NT2/D1 (cell line): ENCODE results near the gene TCN1.

ENCODE experiments used
- YY1 ChIP-seq: IDR thresholded peaks from 2 replicates; pipeline ENCODE4 v1.6.1; 2011; ENCODE audit not compliant: insufficient read length, insufficient read depth
- ZNF274 ChIP-seq: IDR thresholded peaks from 2 replicates; pipeline ENCODE4 v1.6.1; 2011; ENCODE audit warnings: mild to moderate bottlenecking, low read depth, low read length

DNA sequence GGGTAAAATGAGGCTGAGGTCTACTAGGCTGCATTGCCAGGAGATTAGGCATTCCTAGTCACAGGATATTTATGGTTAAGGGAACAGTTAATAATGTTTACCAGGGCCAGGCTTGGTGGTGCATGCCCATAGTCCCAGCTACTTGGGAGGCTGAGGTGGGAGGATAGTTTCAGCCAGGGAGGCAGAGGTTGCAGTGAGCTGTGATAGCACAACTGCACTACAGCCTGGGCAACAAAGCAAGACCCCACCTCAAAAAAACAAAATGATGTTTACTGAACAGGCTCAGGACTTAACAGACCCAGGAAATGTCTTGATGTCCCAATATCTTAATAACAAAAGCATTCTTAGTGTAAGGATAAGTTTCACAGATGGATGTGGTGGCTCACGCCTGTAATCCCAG, 52.9 kb downstream of the TCN1 start:
- no peak for TF ChIP-seq YY1
- TF ChIP-seq ZNF274 = no peak
